ENCODE data around the gene SPATA9.

- TF ChIP-seq CTCF (IDR thresholded peaks at IDR 0.05) (no peak), YY1 (IDR thresholded peaks at IDR 0.05; ENCODE audit: low read depth) (no peak)
These were observed 31.3 kb upstream of the SPATA9 start for GRCh38 chr5:95713960-95714710.
